MCF 10A (cell line): ENCODE data around the gene KY. TPM values are rescaled to one million over a fixed set of nuclear protein-coding genes. Genes with fewer than 3 reads are reported as not detected.
A peak's percentile ranks its signal among the peaks of the same experiment; 100 is the strongest.

Experiments
- BruUV-seq: library from RNA; stranded (reverse); fragments of 400-500 nt; replicated peaks from 2 replicates; lab custom pipeline; 2021; lab: Mats Ljungman, UMichigan
- CTCF ChIA-PET: fragments of 300-600 bp; sonication (Branson Sonifier 250); formaldehyde crosslinking; extraction: SDS; loops from one replicate; lab custom pipeline; 2021; ENCODE audit warnings: antibody characterized with exemption, inconsistent platforms; lab: Yijun Ruan, JAX
- POLR2A ChIA-PET: fragments of 300-600, 350-650 bp; sonication (Branson Sonifier 250); formaldehyde crosslinking; extraction: SDS; loops from one replicate; lab custom pipeline; 2020; ENCODE audit warnings: antibody characterized with exemption, inconsistent platforms; lab: Yijun Ruan, JAX
- DNase-seq: peaks from one replicate; pipeline ENCODE4 v3.0.0-alpha.2; 2018; ENCODE audit not compliant: unreplicated experiment
- H3K27ac Mint-ChIP-seq: one replicate; pipeline ENCODE4 v1.8.0; 2022; ENCODE audit warnings: mild to moderate bottlenecking, low read depth, mixed read lengths; ENCODE audit not compliant: unreplicated experiment
- H3K27me3 Mint-ChIP-seq: one replicate; pipeline ENCODE4 v1.8.0; 2022; ENCODE audit warnings: mixed read lengths; ENCODE audit not compliant: insufficient read depth, unreplicated experiment
- H3K36me3 Mint-ChIP-seq: one replicate; pipeline ENCODE4 v1.8.0; 2022; ENCODE audit warnings: mild to moderate bottlenecking, moderate library complexity, mixed read lengths; ENCODE audit not compliant: insufficient read depth, unreplicated experiment
- H3K4me1 Mint-ChIP-seq: one replicate; pipeline ENCODE4 v1.8.0; 2022; ENCODE audit warnings: mixed read lengths; ENCODE audit not compliant: insufficient read depth, unreplicated experiment
- H3K4me3 Mint-ChIP-seq: one replicate; pipeline ENCODE4 v1.8.0; 2022; ENCODE audit warnings: mild to moderate bottlenecking, moderate library complexity, mixed read lengths; ENCODE audit not compliant: unreplicated experiment
- H3K9me3 Mint-ChIP-seq: one replicate; pipeline ENCODE4 v1.8.0; 2022; ENCODE audit warnings: mixed read lengths; ENCODE audit not compliant: unreplicated experiment
- intact Hi-C: fragments of 100-400 bp; cut with micrococcal nuclease; formaldehyde crosslinking; loops from 2 replicates; pipeline ENCODE4 v1.14.1; 2022
- total RNA-seq: library from RNA; stranded (reverse); gene quantifications from 2 replicates; pipeline ENCODE4 v1.2.3, GENCODE V29; 2022
- TF ChIP-seq, protein P1 (sequence below): fragments of 200-600 bp; IDR thresholded peaks from one replicate; pipeline ENCODE4 v1.8.0; 2022; ENCODE audit warnings: antibody characterized with exemption, mild to moderate bottlenecking; ENCODE audit not compliant: unreplicated experiment

KY gene
- total RNA-seq, 1 experiment from 2014 or later, result not detected

DNA sequence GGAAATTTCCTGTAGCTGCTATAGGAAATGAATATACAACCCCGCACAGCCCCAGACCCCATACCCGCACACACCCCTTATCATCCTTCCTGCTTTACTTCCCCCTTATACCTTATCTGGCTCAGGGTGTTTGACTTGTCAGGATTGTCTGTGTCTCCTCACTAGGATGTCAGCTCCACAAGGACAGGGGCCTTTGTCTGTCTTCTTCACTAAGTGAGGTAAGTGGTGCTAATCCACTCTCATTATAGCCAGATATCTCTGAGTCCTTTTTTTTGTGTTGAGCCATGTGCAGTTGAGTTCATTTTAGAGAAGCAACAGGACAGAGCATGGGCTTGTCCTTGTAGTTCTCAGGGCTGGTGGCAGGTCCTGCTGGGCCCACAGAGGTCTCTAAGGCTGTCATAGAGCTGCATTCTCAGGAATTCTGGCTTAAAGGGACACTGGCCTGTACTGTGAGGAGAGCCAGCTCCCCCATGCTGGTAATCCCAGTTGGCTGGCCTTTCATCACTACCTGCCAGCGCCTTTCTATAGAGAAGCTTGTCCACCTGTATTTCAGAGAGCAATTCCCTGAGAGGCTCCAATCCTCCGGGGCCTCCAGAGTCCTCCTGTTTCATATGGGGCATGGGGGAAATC, 9.0 kb downstream of the KY start:
- H3K9me3 Mint-ChIP-seq, result no peaks in the 10 kb centered on the region
- no peak overlapping the region for H3K27ac Mint-ChIP-seq
- BruUV-seq, result no TSS peak
- intact Hi-C loops, result loop anchor here (1.0 kb wide), 1 partner anchor 40 kb away; no protein-coding TSS in a partner anchor
- no peak for DNase-seq
- ChIA-PET POLR2A (no interaction called here), CTCF (interaction anchor here (1.2 to 1.7 kb wide), 4 partner anchors 12 to 41 kb away, joined by 3 to 4 read pairs (median 4); no protein-coding TSS in a partner anchor)
- no peaks in the 10 kb centered on the region for H3K27me3 Mint-ChIP-seq
- no peaks in the 10 kb centered on the region for H3K4me1 Mint-ChIP-seq
- TF ChIP-seq, protein P1, sequence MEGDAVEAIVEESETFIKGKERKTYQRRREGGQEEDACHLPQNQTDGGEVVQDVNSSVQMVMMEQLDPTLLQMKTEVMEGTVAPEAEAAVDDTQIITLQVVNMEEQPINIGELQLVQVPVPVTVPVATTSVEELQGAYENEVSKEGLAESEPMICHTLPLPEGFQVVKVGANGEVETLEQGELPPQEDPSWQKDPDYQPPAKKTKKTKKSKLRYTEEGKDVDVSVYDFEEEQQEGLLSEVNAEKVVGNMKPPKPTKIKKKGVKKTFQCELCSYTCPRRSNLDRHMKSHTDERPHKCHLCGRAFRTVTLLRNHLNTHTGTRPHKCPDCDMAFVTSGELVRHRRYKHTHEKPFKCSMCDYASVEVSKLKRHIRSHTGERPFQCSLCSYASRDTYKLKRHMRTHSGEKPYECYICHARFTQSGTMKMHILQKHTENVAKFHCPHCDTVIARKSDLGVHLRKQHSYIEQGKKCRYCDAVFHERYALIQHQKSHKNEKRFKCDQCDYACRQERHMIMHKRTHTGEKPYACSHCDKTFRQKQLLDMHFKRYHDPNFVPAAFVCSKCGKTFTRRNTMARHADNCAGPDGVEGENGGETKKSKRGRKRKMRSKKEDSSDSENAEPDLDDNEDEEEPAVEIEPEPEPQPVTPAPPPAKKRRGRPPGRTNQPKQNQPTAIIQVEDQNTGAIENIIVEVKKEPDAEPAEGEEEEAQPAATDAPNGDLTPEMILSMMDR, result no peak
- no peaks in the 10 kb centered on the region for H3K36me3 Mint-ChIP-seq
- no peak overlapping the region for H3K4me3 Mint-ChIP-seq

DNA sequence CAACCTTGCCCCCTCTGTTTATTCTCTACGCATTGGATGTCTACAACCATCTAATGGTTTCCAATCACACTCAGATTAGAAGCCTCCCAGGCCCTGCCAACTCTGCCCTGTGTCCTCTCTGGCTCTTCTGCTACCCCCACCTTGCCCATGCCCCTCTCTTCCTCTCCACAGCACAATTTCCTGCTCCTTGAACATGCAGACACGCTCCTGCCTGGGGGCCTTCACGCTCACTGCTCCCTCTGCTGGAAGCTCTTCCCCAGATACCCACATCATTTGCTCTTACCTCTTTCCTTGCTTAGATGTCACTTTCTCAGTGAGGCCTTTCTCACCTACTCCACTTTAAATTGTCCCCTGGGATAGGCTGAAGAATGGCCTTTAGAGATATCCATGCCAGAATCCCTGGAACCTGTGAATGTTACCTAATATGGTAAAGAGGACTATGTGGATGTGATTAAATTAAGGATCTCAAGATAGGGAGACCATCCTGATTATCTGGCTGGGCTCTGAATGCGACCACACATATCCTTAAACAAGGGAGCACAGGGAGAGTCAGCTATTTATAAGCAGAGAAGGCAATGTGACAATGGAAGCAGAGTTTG, 9.9 kb downstream of the KY start:
- POLR2A ChIA-PET, result no interaction called here
- H3K4me1 Mint-ChIP-seq, result no peaks in the 10 kb centered on the region
- H3K4me3 Mint-ChIP-seq, result no peak overlapping the region
- CTCF ChIA-PET, result interaction anchor here (1.0 to 1.7 kb wide), 5 partner anchors 13 to 332 kb away, joined by 3 to 4 read pairs (median 3); no protein-coding TSS in a partner anchor
- intact Hi-C loops, result loop anchor here (1.0 kb wide), 1 partner anchor 40 kb away; no protein-coding TSS in a partner anchor
- peak; percentile 31 for DNase-seq
- TF ChIP-seq, protein P1, result peak; percentile 36
- H3K27me3 Mint-ChIP-seq, result no peaks in the 10 kb centered on the region
- H3K27ac Mint-ChIP-seq, result no peak overlapping the region
- H3K9me3 Mint-ChIP-seq, result no peaks in the 10 kb centered on the region
- no TSS peak for BruUV-seq
- H3K36me3 Mint-ChIP-seq, result no peaks in the 10 kb centered on the region

DNA sequence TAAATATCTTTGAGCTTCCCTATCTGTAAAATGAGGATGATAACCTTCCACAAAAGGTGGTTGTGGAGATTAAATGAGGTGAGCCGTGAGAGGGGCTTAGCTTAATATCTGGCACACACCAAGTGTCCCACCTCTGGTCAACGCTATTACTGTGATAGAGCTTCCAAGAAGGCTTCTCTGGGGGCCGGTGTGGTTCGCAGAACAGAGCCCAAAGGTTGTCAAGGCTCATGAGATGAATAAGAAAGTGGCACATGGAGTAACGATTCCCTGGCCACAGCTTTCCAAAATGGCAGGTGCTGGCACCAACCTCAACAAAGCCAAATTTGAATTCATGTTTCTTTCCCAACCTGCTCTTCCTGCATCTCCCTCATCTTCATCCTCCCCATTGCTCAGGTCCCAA, 10.4 kb downstream of the KY start:
- Mint-ChIP-seq H3K36me3 (no peaks in the 10 kb centered on the region), H3K27ac (no peak overlapping the region), H3K4me3 (no peak overlapping the region), H3K9me3 (no peaks in the 10 kb centered on the region), H3K4me1 (no peaks in the 10 kb centered on the region), H3K27me3 (no peaks in the 10 kb centered on the region)
- BruUV-seq, result no TSS peak
- CTCF ChIA-PET, result interaction anchor here (0.5 to 1.7 kb wide), 6 partner anchors 33 to 826 kb away, joined by 3 to 4 read pairs (median 3); no protein-coding TSS in a partner anchor
- POLR2A ChIA-PET, result no interaction called here
- intact Hi-C loops, result no loop called here
- DNase-seq, result no peak
- TF ChIP-seq, protein P1, result no peak

DNA sequence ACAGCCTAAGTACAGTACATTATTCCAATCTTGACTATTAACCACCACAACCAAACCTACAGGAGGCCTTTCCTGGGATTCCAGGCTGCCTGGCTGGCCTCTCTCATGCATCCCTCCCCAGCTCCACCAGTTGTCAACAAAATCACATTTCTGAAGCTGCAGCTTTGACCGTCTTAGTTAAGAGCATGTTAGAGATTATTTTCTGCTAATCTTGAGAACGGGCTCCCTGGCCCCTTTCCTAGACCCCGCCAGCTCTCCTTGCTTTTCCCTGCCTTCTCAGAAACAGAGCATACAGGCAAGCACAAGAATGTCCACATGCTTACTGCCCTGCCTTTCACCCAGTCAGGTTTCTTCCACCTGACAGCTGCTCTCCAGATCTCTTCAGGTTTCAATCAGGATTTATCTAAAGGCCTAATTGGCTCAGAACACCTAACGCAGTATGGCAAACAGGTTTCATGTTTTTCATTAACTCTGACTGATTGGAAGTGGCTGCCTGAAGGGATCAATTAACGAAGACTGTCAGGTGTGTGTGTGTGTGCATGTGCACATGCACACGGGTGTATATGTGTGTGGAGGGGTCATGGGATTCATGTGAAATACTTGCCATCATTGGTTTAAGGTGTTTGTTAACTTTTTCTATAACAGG, 12.3 kb downstream of the KY start:
- BruUV-seq, result no TSS peak
- DNase-seq, result no peak
- ChIA-PET POLR2A (no interaction called here), CTCF (interaction anchor here (0.6 to 1.1 kb wide), 2 partner anchors 20 to 1404 kb away, joined by 3 read pairs; no protein-coding TSS in a partner anchor)
- TF ChIP-seq, protein P1, result no peak
- Mint-ChIP-seq H3K36me3 (no peaks in the 10 kb centered on the region), H3K9me3 (no peaks in the 10 kb centered on the region), H3K4me3 (no peak overlapping the region), H3K27me3 (peaks cover 12% of the 10 kb centered on the region), H3K4me1 (no peaks in the 10 kb centered on the region), H3K27ac (no peak overlapping the region)
- intact Hi-C loops, result no loop called here
